Muscle layer of duodenum (tissue), 2 donors: ENCODE measurements around the gene GALT.

Experiments
- H3K27ac ChIP-seq: one replicate; pipeline ENCODE4 v1.7.0; 2013; ENCODE audit warnings: mild to moderate bottlenecking, low read length
- H3K27me3 ChIP-seq: one replicate; pipeline ENCODE4 v1.7.0; 2013; ENCODE audit warnings: low read depth, mild to moderate bottlenecking, control low read depth, low read length
- H3K36me3 ChIP-seq, 2 donors: one replicate each; pipeline ENCODE4 v1.7.0; 2013; ENCODE audit warnings: low read length in 2 of 2, control low read depth in 1 of 2, mild to moderate bottlenecking in 1 of 2; ENCODE audit not compliant: insufficient read depth in 2 of 2, control insufficient read depth in 1 of 2
- H3K4me1 ChIP-seq, 2 donors: one replicate each; pipeline ENCODE4 v1.7.0; 2013; ENCODE audit warnings: low read length in 2 of 2, mild to moderate bottlenecking in 2 of 2, control low read depth in 1 of 2, moderate library complexity in 1 of 2; ENCODE audit not compliant: insufficient read depth in 2 of 2, control insufficient read depth in 1 of 2
- H3K4me3 ChIP-seq, 2 donors: one replicate each; pipeline ENCODE4 v1.7.0; 2013; ENCODE audit warnings: low read length in 2 of 2, low read depth in 1 of 2, mild to moderate bottlenecking in 1 of 2
- H3K9me3 ChIP-seq, 2 donors: one replicate each; pipeline ENCODE4 v1.7.0; 2013; ENCODE audit warnings: low read length in 2 of 2, control low read depth in 1 of 2, mild to moderate bottlenecking in 1 of 2; ENCODE audit not compliant: control insufficient read depth in 1 of 2
- donor health status: healthy.

GALT gene

GRCh38 chr9:34646211-34647083 is at the start of gene GALT:
TSS of gene GALT (plus strand) at chr9:34646675. CDS start at chr9:34646705, 30 bp downstream.
- H3K9me3 ChIP-seq, result no peaks in the 10 kb centered on the region
- peaks cover 12 to 35% of the 10 kb centered on the region in 2 donors for H3K4me1 ChIP-seq
- H3K4me3 ChIP-seq, result peak within 1 kb of the TSS; percentile 83 to 87
- peaks cover 15% of the 10 kb centered on the region in 2 donors for H3K36me3 ChIP-seq
- no peaks in the 10 kb centered on the region for H3K27me3 ChIP-seq
- H3K27ac ChIP-seq, result peak within 1 kb of the TSS; percentile 76

- H3K36me3 ChIP-seq, result no peaks in the 10 kb centered on the region
- no peaks in the 10 kb centered on the region for H3K4me1 ChIP-seq
- H3K27me3 ChIP-seq, result no peaks in the 10 kb centered on the region
- no peaks in the 10 kb centered on the region for H3K9me3 ChIP-seq
- no peak overlapping the region for H3K27ac ChIP-seq
- no peak overlapping the region for H3K4me3 ChIP-seq
Measured at GRCh38 chr9:34599546-34599945, 46.9 kb upstream of the GALT start.

- no peaks in the 10 kb centered on the region for H3K4me1 ChIP-seq
- H3K27ac ChIP-seq, result no peak overlapping the region
- no peaks in the 10 kb centered on the region for H3K27me3 ChIP-seq
- H3K9me3 ChIP-seq, result no peaks in the 10 kb centered on the region
- no peaks in the 10 kb centered on the region for H3K36me3 ChIP-seq
- H3K4me3 ChIP-seq, result no peak overlapping the region
Measured at GRCh38 chr9:34600908-34601307, 45.6 kb upstream of the GALT start.

GRCh38 chr9:34601937-34602573 is 44.4 kb upstream of the GALT start:
- Histone ChIP-seq H3K9me3 (no peaks in the 10 kb centered on the region), H3K36me3 (no peaks in the 10 kb centered on the region), H3K4me1 (no peaks in the 10 kb centered on the region), H3K4me3 (no peak overlapping the region), H3K27me3 (no peaks in the 10 kb centered on the region), H3K27ac (no peak overlapping the region)

GRCh38 chr9:34603610-34604231 is 42.8 kb upstream of the GALT start:
- H3K4me3 ChIP-seq, result no peak overlapping the region

GRCh38 chr9:34606190-34606589 is 40.3 kb upstream of the GALT start:
- no peak overlapping the region for H3K4me3 ChIP-seq
- H3K9me3 ChIP-seq, result no peaks in the 10 kb centered on the region
- peaks cover 3 to 9% of the 10 kb centered on the region in 2 donors for H3K4me1 ChIP-seq
- no peaks in the 10 kb centered on the region for H3K27me3 ChIP-seq
- no peak overlapping the region for H3K27ac ChIP-seq
- H3K36me3 ChIP-seq, result no peaks in the 10 kb centered on the region

More at GRCh38 chr9:34603610-34604231, 42.8 kb upstream of the GALT start:
- no peaks in the 10 kb centered on the region for H3K4me1 ChIP-seq
- H3K27me3 ChIP-seq, result no peaks in the 10 kb centered on the region
- H3K36me3 ChIP-seq, result no peaks in the 10 kb centered on the region
- no peaks in the 10 kb centered on the region for H3K9me3 ChIP-seq
- H3K27ac ChIP-seq, result no peak overlapping the region

- H3K4me1 ChIP-seq, result peaks cover 6 to 14% of the 10 kb centered on the region in 2 donors
- no peaks in the 10 kb centered on the region for H3K36me3 ChIP-seq
- H3K27ac ChIP-seq, result no peak overlapping the region
- H3K4me3 ChIP-seq, result no peak overlapping the region
- no peaks in the 10 kb centered on the region for H3K9me3 ChIP-seq
- H3K27me3 ChIP-seq, result no peaks in the 10 kb centered on the region
Measured at GRCh38 chr9:34606905-34607304, 39.6 kb upstream of the GALT start.

GRCh38 chr9:34607331-34607730 is 39.1 kb upstream of the GALT start:
- H3K36me3 ChIP-seq, result no peaks in the 10 kb centered on the region
- no peak overlapping the region for H3K27ac ChIP-seq
- H3K4me3 ChIP-seq, result no peak overlapping the region
- H3K9me3 ChIP-seq, result no peaks in the 10 kb centered on the region
- no peaks in the 10 kb centered on the region for H3K27me3 ChIP-seq
- H3K4me1 ChIP-seq, result peaks cover 6 to 15% of the 10 kb centered on the region in 2 donors

GRCh38 chr9:34610434-34611206 is 35.9 kb upstream of the GALT start:
- Histone ChIP-seq H3K4me1 (peaks cover 12 to 24% of the 10 kb centered on the region in 2 donors), H3K4me3 (peak overlapping the region; percentile 69 to 82), H3K9me3 (no peaks in the 10 kb centered on the region), H3K27me3 (no peaks in the 10 kb centered on the region), H3K36me3 (peaks cover 14 to 21% of the 10 kb centered on the region in 2 donors), H3K27ac (no peak overlapping the region)

- H3K4me1 ChIP-seq, result peaks cover 12 to 24% of the 10 kb centered on the region in 2 donors
- peak overlapping the region; percentile 91 for H3K27ac ChIP-seq
- peaks cover 20 to 28% of the 10 kb centered on the region in 2 donors for H3K36me3 ChIP-seq
- H3K9me3 ChIP-seq, result no peaks in the 10 kb centered on the region
- peak overlapping the region; percentile 69 to 82 for H3K4me3 ChIP-seq
- H3K27me3 ChIP-seq, result no peaks in the 10 kb centered on the region
Measured at GRCh38 chr9:34611251-34611810, 35.1 kb upstream of the GALT start.
